B cell (primary cell): ENCODE data around the gene TRNT1. TPM values are rescaled to one million over a fixed set of nuclear protein-coding genes. Genes with fewer than 3 reads are reported as not detected.

Experiments used
- ATAC-seq: fragments of 200-7000 bp; cut with Tn5 transposase; one replicate; pipeline ENCODE4 v1.10.0; 2021; ENCODE audit warnings: low read depth, mild to moderate bottlenecking, moderate number of reproducible peaks, moderate library complexity
- CTCF ChIA-PET: fragments of 350-600 bp; sonication (Branson Sonifier 250); formaldehyde crosslinking; loops from one replicate; lab custom pipeline; 2021; ENCODE audit warnings: antibody characterized with exemption, inconsistent platforms; lab: Charles Lee
- POLR2A ChIA-PET: fragments of 350-600 bp; sonication (Branson Sonifier 250); formaldehyde crosslinking; loops from one replicate; lab custom pipeline; 2021; ENCODE audit warnings: antibody characterized with exemption; lab: Charles Lee
- DNase-seq: peaks from one replicate; pipeline ENCODE4 v3.0.0; 2013
- H2AFZ ChIP-seq: 2 replicates; pipeline ENCODE4 v1.6.1; 2012; ENCODE audit warnings: mild to moderate bottlenecking, low read depth, low read length; ENCODE audit not compliant: insufficient read depth, poor library complexity, severe bottlenecking
- H3K27ac ChIP-seq, 2 donors: 1 replicate in 1 of 2; 2 replicates in 1 of 2; pipeline ENCODE4 v1.5.1; 2012 to 2013; ENCODE audit warnings: low read length in 2 of 2, mild to moderate bottlenecking in 2 of 2, moderate library complexity in 1 of 2
- H3K27me3 ChIP-seq, 4 experiments: fragments of 200-600 bp in 1 of 4; sonication (generic) in 1 of 4; replicated peaks in 1 of 4; 1 replicate in 2 of 4; 2 replicates in 2 of 4; pipeline versions ENCODE4 v1.6.1 to v1.7.0; 2013 to 2016; ENCODE audit warnings: low read length in 3 of 4, mild to moderate bottlenecking in 2 of 4, mixed read lengths in 1 of 4, moderate library complexity in 1 of 4; ENCODE audit not compliant: insufficient read depth in 4 of 4, control insufficient read depth in 3 of 4; ENCODE audit errors: control extremely low read depth in 1 of 4
- H3K36me3 ChIP-seq, 2 experiments: replicated peaks in 1 of 2; 1 replicate in 1 of 2; 2 replicates in 1 of 2; pipeline versions ENCODE4 v1.6.1 to v1.7.1; 2013; ENCODE audit warnings: low read length in 1 of 2; ENCODE audit not compliant: insufficient read depth in 2 of 2, control insufficient read depth in 1 of 2; ENCODE audit errors: control extremely low read depth in 1 of 2, extremely low read depth in 1 of 2
- H3K4me1 ChIP-seq, 2 donors: fragments of 200-600 bp in 1 of 2; sonication (generic) in 1 of 2; 1 replicate in 1 of 2; 2 replicates in 1 of 2; pipeline versions ENCODE4 v1.5.1 to v1.6.1; 2013 to 2017; ENCODE audit warnings: low read length in 2 of 2; ENCODE audit not compliant: control insufficient read depth in 2 of 2, insufficient read depth in 2 of 2
- H3K4me2 ChIP-seq: replicated peaks from 2 replicates; pipeline ENCODE3; 2012; ENCODE audit warnings: mild to moderate bottlenecking, low read depth, low read length; ENCODE audit not compliant: poor library complexity, severe bottlenecking
- H3K4me3 ChIP-seq, 5 experiments: fragments of 200-600 bp in 1 of 5; sonication (generic) in 1 of 5; 1 replicate in 3 of 5; 2 replicates in 2 of 5; pipeline versions ENCODE4 v1.5.1 to v1.7.0; 2011 to 2016; ENCODE audit warnings: low read length in 4 of 5, mild to moderate bottlenecking in 4 of 5, low read depth in 2 of 5, control low read depth in 1 of 5, moderate library complexity in 1 of 5; ENCODE audit not compliant: insufficient read depth in 1 of 5; ENCODE audit errors: control extremely low read depth in 1 of 5, extremely low read depth in 1 of 5
- H3K79me2 ChIP-seq: fragments of 200-600 bp; sonication (generic); one replicate; pipeline ENCODE4 v1.6.0; 2016; ENCODE audit warnings: low read length; ENCODE audit not compliant: control insufficient read depth, insufficient read depth
- H3K9ac ChIP-seq: fragments of 200-600 bp; sonication (generic); 2 replicates; pipeline ENCODE4 v1.6.1; 2017; ENCODE audit warnings: mild to moderate bottlenecking, low read length, moderate library complexity
- H3K9me3 ChIP-seq, 3 donors: one replicate each; pipeline versions ENCODE4 v1.6.1 to v1.7.1; 2013; ENCODE audit warnings: low read length in 2 of 3; ENCODE audit not compliant: control insufficient read depth in 2 of 3, insufficient read depth in 1 of 3; ENCODE audit errors: control extremely low read depth in 1 of 3
- H4K20me1 ChIP-seq: 2 replicates; pipeline ENCODE4 v1.6.0; 2012; ENCODE audit warnings: mild to moderate bottlenecking, low read length; ENCODE audit not compliant: insufficient read depth, control insufficient read depth, poor library complexity, severe bottlenecking
- H3K27ac Mint-ChIP-seq: one replicate; pipeline ENCODE4 v1.8.0; 2021; ENCODE audit warnings: mixed read lengths
- H3K27me3 Mint-ChIP-seq: one replicate; pipeline ENCODE4 v1.8.0; 2021; ENCODE audit warnings: mixed read lengths
- H3K4me1 Mint-ChIP-seq: one replicate; pipeline ENCODE4 v1.8.0; 2021; ENCODE audit warnings: mixed read lengths
- H3K4me3 Mint-ChIP-seq: one replicate; pipeline ENCODE4 v1.8.0; 2021; ENCODE audit warnings: mixed read lengths
- H3K9me3 Mint-ChIP-seq: one replicate; pipeline ENCODE4 v1.8.0; 2022; ENCODE audit warnings: mixed read lengths; ENCODE audit not compliant: insufficient read depth
- EZH2 ChIP-seq: IDR thresholded peaks from 2 replicates; pipeline ENCODE4 v1.6.1; 2012; ENCODE audit warnings: borderline replicate concordance, low read depth, mild to moderate bottlenecking, moderate library complexity, low read length; ENCODE audit not compliant: insufficient read depth, poor library complexity, severe bottlenecking
- WGBS: methylation state at CpG from one replicate; pipeline ENCODE4 v1.1.5; 2013; ENCODE audit warnings: missing lambda C conversion rate; ENCODE audit not compliant: insufficient coverage; 5-methylcytosine and 5-hydroxymethylcytosine counted together
- intact Hi-C: fragments of 100-400 bp; cut with micrococcal nuclease; formaldehyde crosslinking; loops from one replicate; pipeline ENCODE4 v1.10.0; 2022
- polyA plus RNA-seq: library from polyadenylated mRNA; depleted of rRNA; stranded (reverse); fragments of >200 nt; gene quantifications from 2 replicates; pipeline ENCODE4 v1.2.3, GENCODE V29; 2012
- total RNA-seq, 2 donors: library from RNA; stranded (reverse); fragments of 120-200 nt in 1 of 2; gene quantifications; 1 replicate in 1 of 2; 2 replicates in 1 of 2; pipeline versions ENCODE4 v1.2.3 to v1.2.4, GENCODE V29; 2013 to 2022
- TF ChIP-seq, protein P1 (sequence below): fragments of 200-600 bp; IDR thresholded peaks from one replicate; pipeline ENCODE4 v1.8.0; 2022; ENCODE audit warnings: antibody characterized with exemption, mild to moderate bottlenecking

The TRNT1 gene
- total and polyA plus RNA-seq, 2 donors (not counting 1 experiment from before 2014, with no cell fraction given) = 4.5 to 40.6 TPM

- Histone ChIP-seq H3K27me3 (peaks cover 0 to 6% (median 0%) of the 10 kb centered on the region in 4 experiments), H3K4me1 (peaks cover 18 to 19% of the 10 kb centered on the region in 2 donors), H3K4me3 (peak within 1 kb of the TSS; percentile 62 to 95 (median 93)), H3K27ac (peak within 1 kb of the TSS; percentile 28 to 84), H4K20me1 (peaks cover 23% of the 10 kb centered on the region), H3K9ac (peak within 1 kb of the TSS; percentile 95), H2AFZ (peak within 1 kb of the TSS; percentile 89), H3K36me3 (peaks cover 0 to 9% of the 10 kb centered on the region in 2 experiments), H3K79me2 (peaks cover 40% of the 10 kb centered on the region), H3K9me3 (no peaks in the 10 kb centered on the region), H3K4me2 (peak within 1 kb of the TSS; percentile 80)
- under 1% methylated on average over 48 of the region's 56 CpGs for WGBS
- no peak for TF ChIP-seq EZH2
- TF ChIP-seq, protein P1, sequence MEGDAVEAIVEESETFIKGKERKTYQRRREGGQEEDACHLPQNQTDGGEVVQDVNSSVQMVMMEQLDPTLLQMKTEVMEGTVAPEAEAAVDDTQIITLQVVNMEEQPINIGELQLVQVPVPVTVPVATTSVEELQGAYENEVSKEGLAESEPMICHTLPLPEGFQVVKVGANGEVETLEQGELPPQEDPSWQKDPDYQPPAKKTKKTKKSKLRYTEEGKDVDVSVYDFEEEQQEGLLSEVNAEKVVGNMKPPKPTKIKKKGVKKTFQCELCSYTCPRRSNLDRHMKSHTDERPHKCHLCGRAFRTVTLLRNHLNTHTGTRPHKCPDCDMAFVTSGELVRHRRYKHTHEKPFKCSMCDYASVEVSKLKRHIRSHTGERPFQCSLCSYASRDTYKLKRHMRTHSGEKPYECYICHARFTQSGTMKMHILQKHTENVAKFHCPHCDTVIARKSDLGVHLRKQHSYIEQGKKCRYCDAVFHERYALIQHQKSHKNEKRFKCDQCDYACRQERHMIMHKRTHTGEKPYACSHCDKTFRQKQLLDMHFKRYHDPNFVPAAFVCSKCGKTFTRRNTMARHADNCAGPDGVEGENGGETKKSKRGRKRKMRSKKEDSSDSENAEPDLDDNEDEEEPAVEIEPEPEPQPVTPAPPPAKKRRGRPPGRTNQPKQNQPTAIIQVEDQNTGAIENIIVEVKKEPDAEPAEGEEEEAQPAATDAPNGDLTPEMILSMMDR = peak; percentile 98
- CTCF ChIA-PET = interaction anchor here (0.7 to 1.4 kb wide), 3 partner anchors 8 to 21 kb away, joined by 3 to 4 read pairs (median 3); no protein-coding TSS in a partner anchor
- peaks cover 14% of the 10 kb centered on the region for H3K27me3 Mint-ChIP-seq
- intact Hi-C loops = loop anchor here (1.0 to 10.0 kb wide), 5 partner anchors 53 to 1905 kb away; partner anchors contain the start of genes ITPR1, SETMAR and TRNT1
- H3K4me1 Mint-ChIP-seq = peaks cover 37% of the 10 kb centered on the region
- H3K4me3 Mint-ChIP-seq = peak within 1 kb of the TSS; percentile 98
- peak within 1 kb of the TSS; percentile 86 for H3K27ac Mint-ChIP-seq
- H3K9me3 Mint-ChIP-seq = no peaks in the 10 kb centered on the region
- peak; percentile 98 for ATAC-seq
- DNase-seq = peak; percentile 92
- POLR2A ChIA-PET = no interaction called here
These were observed 52.8 kb downstream of the TRNT1 start, which contains the start of gene CRBN for GRCh38 chr3:3179407-3180094. Gene CRBN (minus strand): TSS chr3:3179691. CDS start chr3:3179687, 4 bp downstream.

GRCh38 chr3:3180456-3180855, 53.7 kb downstream of the TRNT1 start:
- Histone ChIP-seq H3K27me3 (peaks cover 0 to 9% (median 0%) of the 10 kb centered on the region in 4 experiments), H3K27ac (no peak overlapping the region), H3K4me3 (no peak overlapping the region), H3K79me2 (peaks cover 40% of the 10 kb centered on the region), H3K36me3 (peaks cover 0 to 8% of the 10 kb centered on the region in 2 experiments), H2AFZ (peak overlapping the region; percentile 89), H3K9ac (no peak overlapping the region), H3K4me1 (peaks cover 18 to 19% of the 10 kb centered on the region in 2 donors), H4K20me1 (peaks cover 23% of the 10 kb centered on the region), H3K9me3 (no peaks in the 10 kb centered on the region), H3K4me2 (no peak overlapping the region)
- Mint-ChIP-seq H3K9me3 (no peaks in the 10 kb centered on the region), H3K27me3 (peaks cover 22% of the 10 kb centered on the region), H3K4me3 (no peak overlapping the region), H3K4me1 (peaks cover 33% of the 10 kb centered on the region), H3K27ac (no peak overlapping the region)
- ATAC-seq = no peak
- TF ChIP-seq EZH2 = no peak
- TF ChIP-seq, protein P1 = no peak
- WGBS = 82% methylated on average over 6 of the region's 9 CpGs
- CTCF ChIA-PET = interaction anchor here (1.4 to 2.9 kb wide), 2 partner anchors 9 to 20 kb away, joined by 4 to 10 read pairs; no protein-coding TSS in a partner anchor
- DNase-seq = no peak
- POLR2A ChIA-PET = no interaction called here
- intact Hi-C loops = no loop called here
